Fibroblast of the aortic adventitia (primary cell): Measurements from ENCODE around the gene SLC6A7. TPM values are rescaled to one million over a fixed set of nuclear protein-coding genes. Genes with fewer than 3 reads are reported as not detected.
"Not testable (repeated sequence)": the region's sequence is repeated elsewhere in the genome, so short reads cannot be mapped to it uniquely, and the experiment has no call there.

Source experiments
- DNase-seq: peaks from one replicate; pipeline ENCODE4 v3.0.0-alpha.2; 2010; ENCODE audit warnings: low read depth
- H3K4me3 ChIP-seq: 2 replicates; pipeline ENCODE4 v1.5.1; 2011; ENCODE audit warnings: low read depth, mild to moderate bottlenecking, control low read depth, low read length, moderate library complexity
- total RNA-seq: library from RNA; depleted of rRNA; stranded (reverse); fragments of >200 nt; gene quantifications from 2 replicates; pipeline ENCODE4 v1.2.3, GENCODE V29; 2012; ENCODE audit warnings: low replicate concordance
- TF ChIP-seq, protein P1 (sequence below): IDR thresholded peaks from 2 replicates; pipeline ENCODE4 v1.5.1; 2011; ENCODE audit warnings: mild to moderate bottlenecking, low read length, control low read depth, inconsistent platforms; ENCODE audit not compliant: insufficient read depth

SLC6A7 gene
- total RNA-seq, 1 donor, result not detected

DNA sequence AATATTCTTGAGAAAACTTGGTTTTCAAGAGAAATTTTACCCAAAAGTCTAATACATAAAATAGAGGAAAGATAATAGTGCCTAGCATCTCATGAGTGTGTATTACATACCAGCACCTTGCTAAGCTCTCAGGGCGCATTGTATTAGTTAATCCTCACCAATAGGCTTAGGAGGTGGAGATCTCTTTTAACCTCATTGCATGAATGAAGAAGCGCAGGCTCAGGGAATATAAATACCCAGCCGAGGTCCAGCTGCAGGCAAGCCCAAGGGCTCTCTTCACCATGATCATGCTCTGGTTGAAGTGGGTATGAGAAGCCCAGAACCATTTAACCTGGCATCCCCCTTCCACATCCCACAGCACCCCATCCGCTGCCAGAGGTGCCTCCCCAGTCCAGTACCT, 53.7 kb downstream of the SLC6A7 start:
- TF ChIP-seq, protein P1, sequence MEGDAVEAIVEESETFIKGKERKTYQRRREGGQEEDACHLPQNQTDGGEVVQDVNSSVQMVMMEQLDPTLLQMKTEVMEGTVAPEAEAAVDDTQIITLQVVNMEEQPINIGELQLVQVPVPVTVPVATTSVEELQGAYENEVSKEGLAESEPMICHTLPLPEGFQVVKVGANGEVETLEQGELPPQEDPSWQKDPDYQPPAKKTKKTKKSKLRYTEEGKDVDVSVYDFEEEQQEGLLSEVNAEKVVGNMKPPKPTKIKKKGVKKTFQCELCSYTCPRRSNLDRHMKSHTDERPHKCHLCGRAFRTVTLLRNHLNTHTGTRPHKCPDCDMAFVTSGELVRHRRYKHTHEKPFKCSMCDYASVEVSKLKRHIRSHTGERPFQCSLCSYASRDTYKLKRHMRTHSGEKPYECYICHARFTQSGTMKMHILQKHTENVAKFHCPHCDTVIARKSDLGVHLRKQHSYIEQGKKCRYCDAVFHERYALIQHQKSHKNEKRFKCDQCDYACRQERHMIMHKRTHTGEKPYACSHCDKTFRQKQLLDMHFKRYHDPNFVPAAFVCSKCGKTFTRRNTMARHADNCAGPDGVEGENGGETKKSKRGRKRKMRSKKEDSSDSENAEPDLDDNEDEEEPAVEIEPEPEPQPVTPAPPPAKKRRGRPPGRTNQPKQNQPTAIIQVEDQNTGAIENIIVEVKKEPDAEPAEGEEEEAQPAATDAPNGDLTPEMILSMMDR, result no peak
- no peak for DNase-seq
- no peak overlapping the region for H3K4me3 ChIP-seq

DNA sequence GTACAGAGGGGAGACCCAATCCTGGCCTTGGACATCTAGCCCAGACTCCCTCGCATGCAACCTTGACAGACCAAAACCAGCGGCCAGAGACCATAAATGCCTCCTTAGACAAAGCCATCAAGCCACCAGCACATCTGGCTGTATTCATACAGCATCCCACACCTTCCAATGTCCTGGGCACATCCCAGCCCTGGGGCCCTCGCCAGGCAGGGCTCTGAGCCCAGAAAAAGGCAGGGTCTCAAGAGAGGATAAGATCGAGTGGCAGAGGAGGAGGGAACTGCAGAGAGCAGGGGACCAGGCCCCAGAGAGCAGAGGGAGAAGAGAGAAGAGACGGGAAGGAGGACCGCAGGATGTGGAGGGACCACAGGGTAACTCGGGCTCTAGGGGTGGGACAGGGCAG, 54.3 kb downstream of the SLC6A7 start:
- H3K4me3 ChIP-seq, result no peak overlapping the region
- TF ChIP-seq, protein P1, result no peak

DNA sequence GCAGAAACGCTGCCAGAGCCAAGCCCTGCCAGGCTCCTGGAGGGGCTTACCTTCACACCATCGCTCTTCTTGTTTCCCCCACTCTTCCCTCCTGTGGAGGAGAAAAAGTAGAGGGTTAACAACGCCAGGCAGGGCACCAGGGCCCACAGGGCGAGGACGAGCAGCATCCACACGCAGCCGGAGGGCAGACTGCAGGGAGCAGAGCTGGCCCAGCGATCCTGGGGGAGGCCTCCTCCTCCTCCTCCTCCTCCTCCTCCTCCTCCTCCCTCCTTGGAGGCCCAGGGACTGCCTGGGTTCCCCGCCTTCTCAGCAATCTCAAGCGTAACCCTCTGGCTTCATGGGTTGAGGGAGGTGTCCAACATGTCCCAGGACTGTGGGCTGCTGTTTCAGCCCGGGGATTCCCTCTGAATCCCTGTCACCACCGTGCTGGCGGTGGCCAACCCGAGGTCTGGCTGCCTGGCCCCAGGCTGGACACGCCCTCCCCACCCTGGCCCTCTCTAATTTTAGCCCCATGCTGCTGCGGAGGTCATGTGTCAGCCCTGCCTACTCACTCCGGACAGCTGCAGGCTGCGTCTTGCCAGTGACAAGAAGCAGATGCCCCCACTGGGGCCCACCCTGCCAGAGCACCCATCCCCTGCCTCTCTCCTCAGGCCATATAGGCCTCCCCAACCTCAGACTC, 55.4 kb downstream of the SLC6A7 start:
- no peak overlapping the region for H3K4me3 ChIP-seq
- DNase-seq, result peak; percentile 53

More for the DNA sequence above, 54.3 kb downstream of the SLC6A7 start:
- DNase-seq, result no peak

DNA sequence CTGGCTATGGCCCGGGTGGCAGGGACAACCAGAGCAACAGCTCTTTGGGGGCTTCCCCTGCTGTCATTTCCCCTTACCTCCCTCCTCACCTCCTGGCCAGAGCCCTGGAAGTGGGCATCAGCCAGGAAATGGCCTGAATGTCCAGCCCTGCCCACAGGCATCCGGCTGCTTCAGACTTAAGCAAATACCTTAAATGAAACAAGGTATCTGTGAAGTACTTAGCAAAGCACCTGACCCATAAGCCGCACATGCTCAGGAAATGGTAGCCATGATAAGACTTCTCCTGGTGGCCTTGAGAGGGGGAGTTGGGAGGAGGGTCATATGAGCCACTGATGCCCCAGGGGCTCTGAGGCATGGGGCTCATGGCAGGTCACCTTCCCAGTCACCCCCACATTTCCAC, 55.9 kb downstream of the SLC6A7 start:
- TF ChIP-seq, protein P1, result no peak
- no peak overlapping the region for H3K4me3 ChIP-seq
- DNase-seq, result no peak

More for the DNA sequence above, 55.4 kb downstream of the SLC6A7 start:
- TF ChIP-seq, protein P1, result no peak

DNA sequence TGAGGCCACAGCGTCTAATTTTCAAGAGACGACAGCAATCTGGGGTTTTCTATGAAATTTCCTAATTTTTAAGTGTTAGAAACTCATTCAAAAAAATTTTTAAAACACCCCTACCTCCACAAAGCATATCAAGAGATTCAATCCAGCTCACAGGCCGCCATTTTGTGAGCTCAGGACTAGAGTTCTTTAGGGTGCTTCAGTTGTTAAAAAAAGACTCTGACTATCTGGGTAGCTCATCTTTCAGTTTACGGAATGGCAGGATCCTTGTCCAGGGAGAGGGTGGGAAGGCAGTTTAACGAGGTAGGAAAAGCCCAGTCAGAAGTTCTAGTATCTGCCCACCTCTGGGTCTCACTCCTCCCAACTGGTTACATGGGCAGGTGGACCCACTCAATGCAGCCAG, 56.6 kb downstream of the SLC6A7 start:
- no peak for DNase-seq
- TF ChIP-seq, protein P1, result no peak
- H3K4me3 ChIP-seq, result no peak overlapping the region

DNA sequence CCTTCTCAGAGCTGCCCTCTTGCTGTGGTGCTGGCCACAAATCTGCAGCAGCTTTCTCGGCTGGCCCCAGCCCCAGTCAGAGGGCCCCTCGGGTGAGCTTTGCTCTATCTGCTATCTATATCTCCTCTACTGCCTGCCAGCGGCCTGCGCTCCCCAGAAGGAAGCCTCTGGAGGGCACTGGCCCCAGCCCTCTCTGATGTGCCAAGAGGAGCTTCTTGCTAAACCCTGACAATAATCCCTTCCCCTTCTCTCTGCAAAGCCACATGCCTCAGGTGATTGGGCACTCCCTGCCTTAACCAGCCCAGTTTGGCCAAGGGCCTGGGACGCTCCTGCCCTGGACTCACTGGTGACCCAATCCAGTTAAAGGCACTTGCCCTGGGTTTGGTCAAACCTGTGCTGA, 57.0 kb downstream of the SLC6A7 start:
- H3K4me3 ChIP-seq, result no peak overlapping the region
- DNase-seq, result no peak
- TF ChIP-seq, protein P1, result no peak

DNA sequence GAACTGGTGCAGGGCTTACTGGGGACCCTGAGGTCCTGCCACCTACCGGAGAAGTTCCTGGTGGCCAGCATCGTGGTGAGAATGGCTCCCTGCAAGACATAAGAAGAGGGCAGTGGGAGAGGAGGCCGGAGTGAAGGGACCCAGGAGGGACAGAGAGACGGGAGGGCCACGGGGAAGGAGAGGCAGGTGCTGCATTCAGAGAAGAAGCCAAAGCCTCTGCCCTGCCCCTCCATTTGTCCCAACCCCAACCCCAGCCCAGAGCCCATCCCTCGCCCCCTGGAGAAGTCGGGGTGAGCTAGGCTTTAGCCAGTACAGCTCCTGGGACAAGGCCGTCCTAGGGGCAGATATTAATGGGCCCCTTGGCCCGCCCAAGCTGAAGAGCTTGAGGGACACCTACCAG, 57.9 kb downstream of the SLC6A7 start:
- no peak overlapping the region for H3K4me3 ChIP-seq
- TF ChIP-seq, protein P1, result no peak
- no peak for DNase-seq

DNA sequence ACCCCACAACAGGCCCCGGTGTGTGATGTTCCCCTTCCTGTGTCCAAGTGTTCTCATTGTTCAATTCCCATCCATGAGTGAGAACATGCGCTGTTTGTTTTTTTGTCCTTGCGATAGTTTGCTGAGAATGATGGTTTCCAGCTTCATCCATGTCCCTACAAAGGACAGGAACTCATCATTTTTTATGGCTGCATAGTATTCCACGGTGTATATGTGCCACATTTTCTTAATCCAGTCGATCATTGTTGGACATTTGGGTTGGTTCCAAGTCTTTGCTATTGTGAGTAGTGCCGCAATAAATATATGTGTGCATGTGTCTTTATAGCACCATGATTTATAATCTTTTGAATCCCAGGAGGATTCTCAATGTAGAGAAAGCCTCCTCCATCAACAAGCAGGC, 58.6 kb downstream of the SLC6A7 start:
- H3K4me3 ChIP-seq, DNase-seq: not testable (repeated sequence)
